Effector memory CD4-positive, alpha-beta T cell (primary cell): ENCODE results near the gene PDCD1LG2.
"Not testable (repeated sequence)": the region's sequence is repeated elsewhere in the genome, so short reads cannot be mapped to it uniquely, and the experiment has no call there.

Source experiments
- DNase-seq, 3 donors: peaks; one replicate each; pipeline ENCODE4 v3.0.0-alpha.2; 2020
- H3K27ac ChIP-seq: 2 replicates; pipeline ENCODE4 v1.7.0; 2013; ENCODE audit warnings: mild to moderate bottlenecking, low read length, moderate library complexity; ENCODE audit not compliant: insufficient read depth, poor library complexity, severe bottlenecking
- H3K27me3 ChIP-seq: replicated peaks from 2 replicates; pipeline ENCODE4 v1.7.0; 2013; ENCODE audit warnings: mild to moderate bottlenecking, low read length; ENCODE audit not compliant: insufficient read depth, control insufficient read depth, poor library complexity, severe bottlenecking
- H3K36me3 ChIP-seq: 2 replicates; pipeline ENCODE4 v1.7.0; 2013; ENCODE audit warnings: mild to moderate bottlenecking, low read length, moderate library complexity; ENCODE audit not compliant: control insufficient read depth, insufficient read depth
- H3K4me1 ChIP-seq: 2 replicates; pipeline ENCODE4 v1.7.0; 2013; ENCODE audit warnings: low read length, mild to moderate bottlenecking; ENCODE audit not compliant: control insufficient read depth, insufficient read depth, poor library complexity, severe bottlenecking
- H3K4me3 ChIP-seq: 2 replicates; pipeline ENCODE4 v1.7.0; 2013; ENCODE audit warnings: low read length, low read depth, mild to moderate bottlenecking; ENCODE audit not compliant: insufficient read depth, poor library complexity, severe bottlenecking
- H3K9me3 ChIP-seq: 2 replicates; pipeline ENCODE4 v1.7.0; 2013; ENCODE audit warnings: mild to moderate bottlenecking, low read length, moderate library complexity; ENCODE audit not compliant: control insufficient read depth
- total RNA-seq, 3 donors: gene quantifications; one replicate each; lab custom pipeline; 2026; lab: John Stamatoyannopoulos, UW

Gene PDCD1LG2
- 0.17 to 0.77 (median 0.70) reads per million in 3 donors for total RNA-seq

GRCh38 chr9:5510360-5510931, at the start of gene PDCD1LG2:
TSS of gene PDCD1LG2 (plus strand) at chr9:5510531. CDS start at chr9:5522547, 12,016 bp downstream.
- Histone ChIP-seq H3K4me3 (peak within 1 kb of the TSS; percentile 10), H3K9me3 (no peaks in the 10 kb centered on the region), H3K36me3 (no peaks in the 10 kb centered on the region), H3K27me3 (no peaks in the 10 kb centered on the region), H3K4me1 (peaks cover 8% of the 10 kb centered on the region), H3K27ac (peak within 1 kb of the TSS; percentile 28)
- DNase-seq: no peak

DNA sequence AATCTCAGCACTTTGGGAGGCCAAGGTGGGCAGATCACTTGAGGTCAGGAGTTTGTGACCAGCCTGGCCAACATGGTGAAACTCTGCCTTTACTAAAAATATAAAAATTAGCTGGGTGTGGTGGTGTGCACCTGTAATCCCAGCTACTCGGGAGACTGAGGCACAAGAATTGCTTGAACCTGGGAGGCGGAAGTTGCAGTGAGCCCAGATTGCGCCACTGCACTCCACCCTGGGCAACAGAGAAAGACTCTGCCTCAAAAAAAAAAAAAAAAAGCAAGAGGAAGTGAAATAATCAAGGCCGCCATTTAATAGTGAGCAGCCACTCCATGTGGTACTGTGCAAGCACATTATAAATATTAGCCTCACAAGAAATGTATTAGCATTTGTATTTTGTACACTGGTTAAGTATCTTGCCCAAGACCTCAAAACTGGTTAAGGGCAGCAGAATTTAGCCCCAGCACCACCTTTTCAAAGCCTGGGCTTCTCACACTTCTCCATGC, 45.5 kb upstream of the PDCD1LG2 start:
- H3K4me1 ChIP-seq, H3K27ac ChIP-seq, H3K27me3 ChIP-seq, DNase-seq, H3K4me3 ChIP-seq, H3K9me3 ChIP-seq: not testable (repeated sequence)
- H3K36me3 ChIP-seq: peaks cover 51% of the 10 kb centered on the region

GRCh38 chr9:5466005-5466404, 44.3 kb upstream of the PDCD1LG2 start:
- no peak overlapping the region for H3K27ac ChIP-seq
- no peaks in the 10 kb centered on the region for H3K4me1 ChIP-seq
- peaks cover 51% of the 10 kb centered on the region for H3K36me3 ChIP-seq
- H3K9me3 ChIP-seq: no peaks in the 10 kb centered on the region
- no peak overlapping the region for H3K4me3 ChIP-seq
- no peak for DNase-seq
- H3K27me3 ChIP-seq: no peaks in the 10 kb centered on the region

DNA sequence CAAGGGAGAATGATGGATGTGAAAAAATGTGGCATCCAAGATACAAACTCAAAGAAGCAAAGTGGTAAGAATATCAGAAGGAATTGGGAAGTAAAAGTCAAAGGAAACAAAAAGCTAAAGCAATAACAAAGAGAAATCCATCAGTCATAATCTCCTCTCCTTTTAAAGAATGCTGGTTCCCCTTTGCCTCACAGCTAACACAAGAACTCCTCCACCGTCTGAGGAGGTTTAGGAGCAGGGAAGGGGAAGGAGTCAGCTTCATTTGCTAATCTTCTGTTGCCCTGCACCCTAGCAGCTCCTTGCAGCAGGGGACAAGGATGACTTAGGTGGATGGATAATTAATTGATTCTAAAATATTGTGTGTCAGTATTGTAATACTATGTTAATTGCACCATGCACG, 43.6 kb upstream of the PDCD1LG2 start:
- H3K9me3 ChIP-seq: no peaks in the 10 kb centered on the region
- peaks cover 51% of the 10 kb centered on the region for H3K36me3 ChIP-seq
- no peaks in the 10 kb centered on the region for H3K4me1 ChIP-seq
- H3K4me3 ChIP-seq: no peak overlapping the region
- no peak overlapping the region for H3K27ac ChIP-seq
- no peak for DNase-seq
- no peaks in the 10 kb centered on the region for H3K27me3 ChIP-seq

GRCh38 chr9:5468850-5469249, 41.5 kb upstream of the PDCD1LG2 start:
- no peaks in the 10 kb centered on the region for H3K27me3 ChIP-seq
- no peak overlapping the region for H3K4me3 ChIP-seq
- H3K27ac ChIP-seq: no peak overlapping the region
- H3K36me3 ChIP-seq: peaks cover 37% of the 10 kb centered on the region
- H3K9me3 ChIP-seq: no peaks in the 10 kb centered on the region
- no peaks in the 10 kb centered on the region for H3K4me1 ChIP-seq
- DNase-seq: no peak

- no peak for DNase-seq
- Histone ChIP-seq H3K27me3 (no peaks in the 10 kb centered on the region), H3K4me3 (no peak overlapping the region), H3K27ac (no peak overlapping the region), H3K9me3 (no peaks in the 10 kb centered on the region), H3K36me3 (peaks cover 28% of the 10 kb centered on the region), H3K4me1 (no peaks in the 10 kb centered on the region)
Observed at GRCh38 chr9:5470122-5470521, 40.2 kb upstream of the PDCD1LG2 start.

GRCh38 chr9:5470816-5471215, 39.5 kb upstream of the PDCD1LG2 start:
- H3K36me3 ChIP-seq: peaks cover 22% of the 10 kb centered on the region
- no peaks in the 10 kb centered on the region for H3K9me3 ChIP-seq
- no peaks in the 10 kb centered on the region for H3K4me1 ChIP-seq
- no peak overlapping the region for H3K27ac ChIP-seq
- no peak for DNase-seq
- no peaks in the 10 kb centered on the region for H3K27me3 ChIP-seq
- no peak overlapping the region for H3K4me3 ChIP-seq

GRCh38 chr9:5475611-5476010, 34.7 kb upstream of the PDCD1LG2 start:
- not testable (repeated sequence) for H3K27ac ChIP-seq, DNase-seq, H3K9me3 ChIP-seq, H3K4me3 ChIP-seq, H3K27me3 ChIP-seq, H3K4me1 ChIP-seq, H3K36me3 ChIP-seq

DNA sequence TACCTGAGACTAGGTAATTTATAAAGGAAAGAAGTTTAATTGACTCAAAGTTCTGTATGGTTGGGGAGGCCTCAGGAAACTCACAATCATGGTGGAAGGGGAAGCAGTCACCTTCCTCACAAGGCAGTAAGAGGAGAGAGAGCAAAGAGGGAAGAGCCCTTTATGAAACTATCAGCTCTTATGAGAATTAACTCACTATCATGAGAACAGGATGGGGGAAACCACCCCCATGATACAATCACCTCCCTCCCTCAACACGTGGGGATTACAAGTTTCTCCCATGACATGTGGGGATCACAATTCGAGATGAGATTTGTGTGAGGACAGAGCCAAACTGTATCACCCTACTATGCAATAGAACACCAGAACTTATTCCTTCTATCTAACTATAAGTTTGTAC, 32.1 kb upstream of the PDCD1LG2 start:
- no peaks in the 10 kb centered on the region for H3K36me3 ChIP-seq
- no peaks in the 10 kb centered on the region for H3K4me1 ChIP-seq
- no peak for DNase-seq
- H3K9me3 ChIP-seq: no peaks in the 10 kb centered on the region
- no peaks in the 10 kb centered on the region for H3K27me3 ChIP-seq
- no peak overlapping the region for H3K27ac ChIP-seq
- no peak overlapping the region for H3K4me3 ChIP-seq

DNA sequence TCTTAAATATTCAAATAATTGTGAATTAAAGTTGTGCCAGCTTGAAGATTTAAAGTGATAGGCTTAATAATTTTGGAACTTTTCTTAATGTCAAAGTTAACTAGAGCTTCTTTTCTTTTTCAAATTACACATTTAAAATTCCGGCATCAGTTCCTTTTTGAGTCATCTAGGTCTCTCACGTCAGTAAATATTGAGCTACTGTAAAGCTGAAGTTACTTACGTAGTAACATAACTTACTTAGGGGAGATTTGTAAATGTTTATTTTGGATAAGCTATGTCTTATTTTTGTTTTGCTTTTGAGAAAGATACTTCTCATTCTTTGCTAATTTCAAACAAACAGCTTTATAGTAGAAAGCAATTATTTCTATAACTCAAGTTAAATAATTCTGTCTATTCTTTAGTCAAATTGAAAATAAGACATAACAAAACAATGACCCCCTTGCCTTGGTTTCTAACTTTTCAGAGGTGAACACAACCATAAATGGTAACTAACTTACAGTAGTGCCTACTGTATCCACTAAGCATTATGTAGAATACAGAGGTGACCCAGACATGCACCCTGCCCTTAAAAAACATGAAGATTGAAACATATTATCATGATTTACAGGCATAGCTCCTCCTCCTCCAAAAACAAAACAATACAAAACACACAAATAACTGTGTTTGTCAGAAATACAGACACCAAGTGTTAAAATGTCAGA, 30.2 kb upstream of the PDCD1LG2 start:
- no peak overlapping the region for H3K27ac ChIP-seq
- no peaks in the 10 kb centered on the region for H3K9me3 ChIP-seq
- no peaks in the 10 kb centered on the region for H3K4me1 ChIP-seq
- H3K27me3 ChIP-seq: no peaks in the 10 kb centered on the region
- H3K4me3 ChIP-seq: no peak overlapping the region
- DNase-seq: no peak
- no peaks in the 10 kb centered on the region for H3K36me3 ChIP-seq
